Activated CD4-positive, alpha-beta T cell treated with anti-CD3 and anti-CD28 coated beads, Interleukin-2, amount 50 U/mL, for 1 hour (primary cell): ENCODE measurements around the gene CLDN12.
"Not testable (repeated sequence)": the region's sequence is repeated elsewhere in the genome, so short reads cannot be mapped to it uniquely, and the experiment has no call there.

ENCODE experiments used
- DNase-seq: peaks from one replicate; pipeline ENCODE4 v3.0.0-alpha.2; 2020

CLDN12 gene

GRCh38 chr7:90445633-90446032 lies 42.4 kb downstream of the CLDN12 start:
- DNase-seq = no peak

GRCh38 chr7:90446137-90446899 lies 43.1 kb downstream of the CLDN12 start:
- no peak for DNase-seq

- no peak for DNase-seq
Measured at GRCh38 chr7:90453259-90453891, 50.1 kb downstream of the CLDN12 start.

GRCh38 chr7:90453931-90454330 lies 50.7 kb downstream of the CLDN12 start:
- DNase-seq = no peak

DNA sequence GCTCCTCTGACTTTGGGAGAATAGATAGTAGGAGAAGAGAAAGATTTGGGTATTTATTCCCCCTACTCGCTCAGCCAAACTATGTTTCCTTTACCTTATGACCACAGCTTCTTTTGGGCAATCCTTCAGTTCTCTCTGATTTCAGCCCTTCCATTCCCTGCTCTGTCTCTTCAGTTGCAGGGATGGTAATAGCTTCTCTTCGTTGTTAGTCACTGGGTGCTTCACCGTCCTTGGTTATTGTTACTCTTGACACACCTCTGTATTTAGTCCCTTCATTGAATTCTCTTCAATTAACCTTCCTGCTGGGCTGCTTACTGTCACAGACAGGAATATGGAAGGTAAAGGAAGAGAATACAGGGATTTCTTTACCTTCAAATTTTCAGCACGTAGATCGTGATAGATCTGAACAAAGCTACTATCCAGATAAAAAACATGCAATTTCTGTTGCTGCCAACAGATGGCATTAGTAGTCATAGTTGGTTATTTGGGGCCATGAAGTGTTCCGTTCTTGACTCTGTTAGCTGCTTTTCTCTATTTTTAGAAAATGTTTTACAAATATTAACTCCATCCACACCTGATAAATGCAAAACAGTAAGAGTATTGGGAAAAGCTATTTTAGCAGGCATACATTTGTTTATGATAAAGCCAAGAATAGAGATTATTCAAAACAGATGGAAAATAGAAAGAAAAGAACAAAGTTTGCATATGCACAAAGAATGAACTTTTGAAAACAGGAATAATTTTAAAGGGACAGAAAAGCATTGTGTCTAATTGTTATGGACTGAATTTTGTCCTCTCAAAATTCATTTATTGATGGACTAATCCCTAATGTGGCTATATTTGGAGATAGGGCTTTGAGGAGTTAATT lies 52.1 kb downstream of the CLDN12 start:
- DNase-seq = no peak

DNA sequence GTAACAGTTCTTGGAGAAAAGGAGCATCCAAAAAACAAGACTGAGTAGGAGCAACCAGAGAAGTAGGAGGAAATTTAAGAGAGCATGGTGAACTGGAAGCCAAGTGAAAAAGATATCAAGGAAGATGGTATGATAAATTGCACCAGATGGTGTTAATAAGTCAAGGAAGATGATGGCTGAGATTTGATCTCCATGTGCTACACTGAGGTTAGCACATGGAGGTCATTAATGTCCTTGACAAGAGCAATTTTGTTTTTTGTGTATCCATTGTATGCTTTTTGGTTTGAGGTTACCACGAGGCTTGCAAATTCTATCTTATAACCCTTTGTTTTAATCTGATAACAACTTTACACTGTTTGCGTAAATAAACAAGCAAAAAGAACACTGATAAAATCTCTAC lies 54.8 kb downstream of the CLDN12 start:
- no peak for DNase-seq

- no peak for DNase-seq
Measured at GRCh38 chr7:90459888-90460287, 56.6 kb downstream of the CLDN12 start.

GRCh38 chr7:90461219-90461618 lies 58.0 kb downstream of the CLDN12 start:
- DNase-seq = no peak

DNA sequence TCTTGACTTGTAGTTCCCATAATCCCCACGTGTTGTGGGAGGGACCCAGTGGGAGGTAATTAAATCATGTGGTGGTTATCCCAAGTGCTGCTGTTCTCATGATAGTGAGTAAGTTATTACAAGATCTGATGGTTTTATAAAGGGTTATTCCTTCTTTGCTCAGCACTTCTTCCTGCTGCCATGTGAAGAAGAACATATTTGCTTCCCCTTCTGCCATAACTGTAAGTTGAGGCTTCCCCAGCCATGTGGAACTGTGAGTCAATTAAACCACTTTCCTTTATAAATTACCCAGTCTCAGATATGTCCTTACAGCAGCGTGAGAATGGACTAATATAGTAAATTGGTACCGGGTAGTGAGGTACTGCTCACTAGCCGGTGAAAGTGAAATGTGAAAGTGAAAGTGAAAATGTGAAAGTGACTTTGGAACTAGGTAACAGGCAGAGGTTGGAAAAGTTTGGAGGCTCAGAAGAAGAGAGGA lies 59.9 kb downstream of the CLDN12 start:
- DNase-seq = not testable (repeated sequence)
